HG03558 (cell line): ENCODE results near the gene TBC1D22A.
"Not testable (repeated sequence)": the region's sequence is repeated elsewhere in the genome, so short reads cannot be mapped to it uniquely, and the experiment has no call there.

ENCODE experiments used
- ATAC-seq: cut with Tn5 transposase; IDR thresholded peaks from one replicate; pipeline ENCODE4 v1.9.1; 2021; ENCODE audit warnings: moderate number of reproducible peaks; ENCODE audit not compliant: unreplicated experiment; ENCODE audit errors: extremely low read depth

TBC1D22A gene

GRCh38 chr22:46762238-46763050 lies at the start of gene TBC1D22A:
TSS of gene TBC1D22A (plus strand) at chr22:46762650. CDS start at chr22:46762787, 137 bp downstream.
- no peak for ATAC-seq

GRCh38 chr22:46714550-46714949 lies 47.9 kb upstream of the TBC1D22A start:
- no peak for ATAC-seq

- ATAC-seq = no peak
These were observed 42.5 kb upstream of the TBC1D22A start for GRCh38 chr22:46719921-46720320.

GRCh38 chr22:46721501-46722085 lies 40.9 kb upstream of the TBC1D22A start:
- ATAC-seq = no peak

GRCh38 chr22:46723882-46724281 lies 38.6 kb upstream of the TBC1D22A start:
- ATAC-seq = no peak

GRCh38 chr22:46725096-46725495 lies 37.4 kb upstream of the TBC1D22A start:
- ATAC-seq = no peak

GRCh38 chr22:46726066-46726985 lies 36.1 kb upstream of the TBC1D22A start:
- ATAC-seq = no peak

GRCh38 chr22:46726986-46727317 lies 35.5 kb upstream of the TBC1D22A start:
- no peak for ATAC-seq

GRCh38 chr22:46727813-46728364 lies 34.6 kb upstream of the TBC1D22A start:
- ATAC-seq = no peak

GRCh38 chr22:46728470-46728869 lies 34.0 kb upstream of the TBC1D22A start:
- no peak for ATAC-seq

GRCh38 chr22:46730568-46731245 lies 31.7 kb upstream of the TBC1D22A start:
- ATAC-seq = no peak

GRCh38 chr22:46731246-46732040 lies 31.0 kb upstream of the TBC1D22A start:
- ATAC-seq = no peak

- no peak for ATAC-seq
These were observed 30.4 kb upstream of the TBC1D22A start for GRCh38 chr22:46732041-46732379.

GRCh38 chr22:46732513-46732912 lies 29.9 kb upstream of the TBC1D22A start:
- ATAC-seq = no peak

- not testable (repeated sequence) for ATAC-seq
These were observed 28.2 kb upstream of the TBC1D22A start for GRCh38 chr22:46734213-46734722.

- ATAC-seq = no peak
These were observed 27.5 kb upstream of the TBC1D22A start for GRCh38 chr22:46734830-46735453.

GRCh38 chr22:46735747-46736608 lies 26.5 kb upstream of the TBC1D22A start:
- ATAC-seq = no peak

GRCh38 chr22:46736705-46737104 lies 25.7 kb upstream of the TBC1D22A start:
- ATAC-seq = no peak
